B cell (primary cell): Measurements from ENCODE around the gene NUBP2. TPM values are rescaled to one million over a fixed set of nuclear protein-coding genes. Genes with fewer than 3 reads are reported as not detected.

ENCODE experiments used
- ATAC-seq: fragments of 200-7000 bp; cut with Tn5 transposase; one replicate; pipeline ENCODE4 v1.10.0; 2021; ENCODE audit warnings: low read depth, mild to moderate bottlenecking, moderate number of reproducible peaks, moderate library complexity
- CTCF ChIA-PET: fragments of 350-600 bp; sonication (Branson Sonifier 250); formaldehyde crosslinking; loops from one replicate; lab custom pipeline; 2021; ENCODE audit warnings: antibody characterized with exemption, inconsistent platforms; lab: Charles Lee
- POLR2A ChIA-PET: fragments of 350-600 bp; sonication (Branson Sonifier 250); formaldehyde crosslinking; loops from one replicate; lab custom pipeline; 2021; ENCODE audit warnings: antibody characterized with exemption; lab: Charles Lee
- DNase-seq: peaks from one replicate; pipeline ENCODE4 v3.0.0; 2013
- H2AFZ ChIP-seq: 2 replicates; pipeline ENCODE4 v1.6.1; 2012; ENCODE audit warnings: mild to moderate bottlenecking, low read depth, low read length; ENCODE audit not compliant: insufficient read depth, poor library complexity, severe bottlenecking
- H3K27ac ChIP-seq, 2 donors: 1 replicate in 1 of 2; 2 replicates in 1 of 2; pipeline ENCODE4 v1.5.1; 2012 to 2013; ENCODE audit warnings: low read length in 2 of 2, mild to moderate bottlenecking in 2 of 2, moderate library complexity in 1 of 2
- H3K27me3 ChIP-seq, 4 experiments: fragments of 200-600 bp in 1 of 4; sonication (generic) in 1 of 4; replicated peaks in 1 of 4; 1 replicate in 2 of 4; 2 replicates in 2 of 4; pipeline versions ENCODE4 v1.6.1 to v1.7.0; 2013 to 2016; ENCODE audit warnings: low read length in 3 of 4, mild to moderate bottlenecking in 2 of 4, mixed read lengths in 1 of 4, moderate library complexity in 1 of 4; ENCODE audit not compliant: insufficient read depth in 4 of 4, control insufficient read depth in 3 of 4; ENCODE audit errors: control extremely low read depth in 1 of 4
- H3K36me3 ChIP-seq, 2 experiments: replicated peaks in 1 of 2; 1 replicate in 1 of 2; 2 replicates in 1 of 2; pipeline versions ENCODE4 v1.6.1 to v1.7.1; 2013; ENCODE audit warnings: low read length in 1 of 2; ENCODE audit not compliant: insufficient read depth in 2 of 2, control insufficient read depth in 1 of 2; ENCODE audit errors: control extremely low read depth in 1 of 2, extremely low read depth in 1 of 2
- H3K4me1 ChIP-seq, 2 donors: fragments of 200-600 bp in 1 of 2; sonication (generic) in 1 of 2; 1 replicate in 1 of 2; 2 replicates in 1 of 2; pipeline versions ENCODE4 v1.5.1 to v1.6.1; 2013 to 2017; ENCODE audit warnings: low read length in 2 of 2; ENCODE audit not compliant: control insufficient read depth in 2 of 2, insufficient read depth in 2 of 2
- H3K4me2 ChIP-seq: replicated peaks from 2 replicates; pipeline ENCODE3; 2012; ENCODE audit warnings: mild to moderate bottlenecking, low read depth, low read length; ENCODE audit not compliant: poor library complexity, severe bottlenecking
- H3K4me3 ChIP-seq, 5 experiments: fragments of 200-600 bp in 1 of 5; sonication (generic) in 1 of 5; 1 replicate in 3 of 5; 2 replicates in 2 of 5; pipeline versions ENCODE4 v1.5.1 to v1.7.0; 2011 to 2016; ENCODE audit warnings: low read length in 4 of 5, mild to moderate bottlenecking in 4 of 5, low read depth in 2 of 5, control low read depth in 1 of 5, moderate library complexity in 1 of 5; ENCODE audit not compliant: insufficient read depth in 1 of 5; ENCODE audit errors: control extremely low read depth in 1 of 5, extremely low read depth in 1 of 5
- H3K79me2 ChIP-seq: fragments of 200-600 bp; sonication (generic); one replicate; pipeline ENCODE4 v1.6.0; 2016; ENCODE audit warnings: low read length; ENCODE audit not compliant: control insufficient read depth, insufficient read depth
- H3K9ac ChIP-seq: fragments of 200-600 bp; sonication (generic); 2 replicates; pipeline ENCODE4 v1.6.1; 2017; ENCODE audit warnings: mild to moderate bottlenecking, low read length, moderate library complexity
- H3K9me3 ChIP-seq, 3 donors: one replicate each; pipeline versions ENCODE4 v1.6.1 to v1.7.1; 2013; ENCODE audit warnings: low read length in 2 of 3; ENCODE audit not compliant: control insufficient read depth in 2 of 3, insufficient read depth in 1 of 3; ENCODE audit errors: control extremely low read depth in 1 of 3
- H4K20me1 ChIP-seq: 2 replicates; pipeline ENCODE4 v1.6.0; 2012; ENCODE audit warnings: mild to moderate bottlenecking, low read length; ENCODE audit not compliant: insufficient read depth, control insufficient read depth, poor library complexity, severe bottlenecking
- H3K27ac Mint-ChIP-seq: one replicate; pipeline ENCODE4 v1.8.0; 2021; ENCODE audit warnings: mixed read lengths
- H3K27me3 Mint-ChIP-seq: one replicate; pipeline ENCODE4 v1.8.0; 2021; ENCODE audit warnings: mixed read lengths
- H3K4me1 Mint-ChIP-seq: one replicate; pipeline ENCODE4 v1.8.0; 2021; ENCODE audit warnings: mixed read lengths
- H3K4me3 Mint-ChIP-seq: one replicate; pipeline ENCODE4 v1.8.0; 2021; ENCODE audit warnings: mixed read lengths
- H3K9me3 Mint-ChIP-seq: one replicate; pipeline ENCODE4 v1.8.0; 2022; ENCODE audit warnings: mixed read lengths; ENCODE audit not compliant: insufficient read depth
- CTCF ChIP-seq: fragments of 200-600 bp; IDR thresholded peaks from one replicate; pipeline ENCODE4 v1.8.0; 2022; ENCODE audit warnings: antibody characterized with exemption, mild to moderate bottlenecking
- EZH2 ChIP-seq: IDR thresholded peaks from 2 replicates; pipeline ENCODE4 v1.6.1; 2012; ENCODE audit warnings: borderline replicate concordance, low read depth, mild to moderate bottlenecking, moderate library complexity, low read length; ENCODE audit not compliant: insufficient read depth, poor library complexity, severe bottlenecking
- WGBS: methylation state at CpG from one replicate; pipeline ENCODE4 v1.1.5; 2013; ENCODE audit warnings: missing lambda C conversion rate; ENCODE audit not compliant: insufficient coverage; 5-methylcytosine and 5-hydroxymethylcytosine counted together
- intact Hi-C: fragments of 100-400 bp; cut with micrococcal nuclease; formaldehyde crosslinking; loops from one replicate; pipeline ENCODE4 v1.10.0; 2022
- polyA plus RNA-seq: library from polyadenylated mRNA; depleted of rRNA; stranded (reverse); fragments of >200 nt; gene quantifications from 2 replicates; pipeline ENCODE4 v1.2.3, GENCODE V29; 2012
- total RNA-seq, 2 donors: library from RNA; stranded (reverse); fragments of 120-200 nt in 1 of 2; gene quantifications; 1 replicate in 1 of 2; 2 replicates in 1 of 2; pipeline versions ENCODE4 v1.2.3 to v1.2.4, GENCODE V29; 2013 to 2022

Gene NUBP2
- total and polyA plus RNA-seq, 2 donors (not counting 1 experiment from before 2014, with no cell fraction given) = 50.2 to 71.7 TPM

GRCh38 chr16:1771188-1771863 lies 11.4 kb upstream of the NUBP2 start, which contains the start of gene NME3:
NME3 (minus strand) TSS chr16:1771543; CDS start chr16:1771534, 9 bp downstream.
- peak; percentile 53 for ATAC-seq
- peak within 1 kb of the TSS; percentile 53 to 87 (median 82) for H3K4me3 ChIP-seq
- ChIA-PET CTCF (interaction anchor here (1.0 to 3.2 kb wide), 3 partner anchors 11 to 65 kb away, joined by 4 to 15 read pairs (median 8); partner anchors contain the start of genes MAPK8IP3, NUBP2 and SPSB3), POLR2A (interaction anchor here (1.4 to 4.4 kb wide), 3 partner anchors 11 to 350 kb away, joined by 3 to 27 read pairs (median 14); partner anchors contain the start of genes MAPK8IP3, NUBP2 and SPSB3)
- peak within 1 kb of the TSS; percentile 84 for H3K9ac ChIP-seq
- Mint-ChIP-seq H3K4me1 (peaks cover 24% of the 10 kb centered on the region), H3K27me3 (no peaks in the 10 kb centered on the region), H3K27ac (peak within 1 kb of the TSS; percentile 97), H3K4me3 (peak within 1 kb of the TSS; percentile 95), H3K9me3 (no peaks in the 10 kb centered on the region)
- no peaks in the 10 kb centered on the region for H3K9me3 ChIP-seq
- peaks cover 50% of the 10 kb centered on the region for H4K20me1 ChIP-seq
- TF ChIP-seq EZH2 (no peak), CTCF (no peak)
- H3K27me3 ChIP-seq = no peaks in the 10 kb centered on the region
- peaks cover 0 to 30% of the 10 kb centered on the region in 2 experiments for H3K36me3 ChIP-seq
- WGBS = under 1% methylated on average over 70 of the region's 79 CpGs
- H3K4me1 ChIP-seq = peaks cover 22 to 32% of the 10 kb centered on the region in 2 donors
- H2AFZ ChIP-seq = peak within 1 kb of the TSS; percentile 81
- H3K27ac ChIP-seq = peak within 1 kb of the TSS; percentile 38 to 90
- peaks cover 29% of the 10 kb centered on the region for H3K79me2 ChIP-seq
- intact Hi-C loops = loop anchor here (1.0 to 5.0 kb wide), 3 partner anchors 93 to 359 kb away; partner anchors contain the start of genes JPT2 and UNKL
- peak within 1 kb of the TSS; percentile 99 for H3K4me2 ChIP-seq
- peak; percentile 82 for DNase-seq
